UCSD-AML1 (cell line): ENCODE measurements around the gene RNPC3.

Experiments used
- DNase-seq: peaks from one replicate; lab custom pipeline; 2025; ENCODE audit not compliant: unreplicated experiment; lab: John Stamatoyannopoulos, UW

RNPC3 gene

GRCh38 chr1:103525607-103526507 is at the start of gene RNPC3:
Gene RNPC3 (plus strand): TSS chr1:103525699. CDS start chr1:103526071, 372 bp downstream.
- DNase-seq = peak; percentile 91

GRCh38 chr1:103477101-103477500 is 48.4 kb upstream of the RNPC3 start:
- DNase-seq = no peak

- no peak for DNase-seq
Observed at GRCh38 chr1:103489935-103490334, 35.6 kb upstream of the RNPC3 start.

GRCh38 chr1:103492003-103492625 is 33.4 kb upstream of the RNPC3 start:
- DNase-seq = no peak

GRCh38 chr1:103496014-103496635 is 29.4 kb upstream of the RNPC3 start:
- no peak for DNase-seq

- no peak for DNase-seq
Observed at GRCh38 chr1:103497404-103497803, 28.1 kb upstream of the RNPC3 start.

GRCh38 chr1:103509250-103509649 is 16.2 kb upstream of the RNPC3 start:
- DNase-seq = no peak

- DNase-seq = no peak
Observed at GRCh38 chr1:103513711-103514110, 11.8 kb upstream of the RNPC3 start.

- no peak for DNase-seq
Observed at GRCh38 chr1:103514920-103515503, 10.5 kb upstream of the RNPC3 start.

- DNase-seq = no peak
Observed at GRCh38 chr1:103516283-103516682, 9.2 kb upstream of the RNPC3 start.

- no peak for DNase-seq
Observed at GRCh38 chr1:103516693-103517092, 8.8 kb upstream of the RNPC3 start.

GRCh38 chr1:103517380-103518047 is 8.0 kb upstream of the RNPC3 start:
- DNase-seq = no peak

GRCh38 chr1:103520822-103521221 is 4.7 kb upstream of the RNPC3 start:
- DNase-seq = no peak

GRCh38 chr1:103523346-103523745 is 2.2 kb upstream of the RNPC3 start:
- DNase-seq = no peak

GRCh38 chr1:103525114-103525606 is 339 bp upstream of the RNPC3 start:
- no peak for DNase-seq

- no peak for DNase-seq
Observed at GRCh38 chr1:103527331-103527730, 1.8 kb downstream of the RNPC3 start.

- peak; percentile 3 for DNase-seq
Observed at GRCh38 chr1:103529746-103530145, 4.2 kb downstream of the RNPC3 start.

GRCh38 chr1:103538226-103538625 is 12.7 kb downstream of the RNPC3 start:
- DNase-seq = no peak

- DNase-seq = no peak
Observed at GRCh38 chr1:103541431-103541830, 15.9 kb downstream of the RNPC3 start.

- peak; percentile 1 for DNase-seq
Observed at GRCh38 chr1:103546496-103546895, 21.0 kb downstream of the RNPC3 start.

GRCh38 chr1:103547840-103548239 is 22.3 kb downstream of the RNPC3 start:
- peak; percentile 2 for DNase-seq
